Measurements from ENCODE around the gene MED13. TPM values are rescaled to one million over a fixed set of nuclear protein-coding genes. Genes with fewer than 3 reads are reported as not detected.

Gene MED13
- total and polyA plus RNA-seq, 9 of the 15 experiments (the other 6 are each of a cell fraction or from before 2014, with no cell fraction given), result 5.4 to 48.4 (median 28.2) TPM

DNA sequence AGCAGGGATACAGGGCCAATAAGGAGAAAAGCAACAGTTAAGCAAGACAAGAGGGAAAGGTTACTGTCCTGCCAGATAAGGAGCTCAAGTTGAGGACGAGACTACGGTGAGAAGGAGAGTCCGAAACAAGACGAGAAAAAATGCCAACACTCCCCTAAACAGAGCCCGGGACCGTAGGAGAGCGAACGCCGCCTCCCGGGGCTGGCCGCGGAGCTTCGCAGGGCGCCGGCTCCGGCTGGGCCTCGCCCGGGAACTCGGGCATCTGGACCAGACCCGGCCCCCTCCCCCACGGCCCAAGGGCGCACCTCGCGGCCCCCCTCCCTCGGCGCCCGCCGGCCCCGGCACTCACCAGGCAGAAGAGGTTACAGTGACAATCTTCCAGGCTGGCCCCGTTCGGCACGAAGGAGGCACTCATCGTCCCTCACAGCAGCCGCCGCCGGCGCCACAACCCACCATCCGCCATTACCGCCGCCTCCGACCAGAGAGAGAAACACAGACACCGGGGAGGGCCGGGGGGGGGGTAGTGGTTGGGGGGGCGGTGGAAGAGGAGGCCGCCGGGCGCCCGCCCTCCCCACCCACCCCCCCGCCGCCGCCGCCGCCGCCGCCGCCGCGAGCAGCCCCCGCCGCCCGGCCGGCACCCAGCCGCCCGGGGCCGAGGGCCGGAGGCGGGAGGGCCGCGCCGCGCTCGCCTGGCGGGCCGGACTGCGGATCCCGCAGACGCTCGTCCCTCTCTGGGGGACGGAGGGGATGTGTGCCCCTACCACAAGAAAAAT lies at the start of gene MED13 (continued):
- TF ChIP-seq, protein P1, sequence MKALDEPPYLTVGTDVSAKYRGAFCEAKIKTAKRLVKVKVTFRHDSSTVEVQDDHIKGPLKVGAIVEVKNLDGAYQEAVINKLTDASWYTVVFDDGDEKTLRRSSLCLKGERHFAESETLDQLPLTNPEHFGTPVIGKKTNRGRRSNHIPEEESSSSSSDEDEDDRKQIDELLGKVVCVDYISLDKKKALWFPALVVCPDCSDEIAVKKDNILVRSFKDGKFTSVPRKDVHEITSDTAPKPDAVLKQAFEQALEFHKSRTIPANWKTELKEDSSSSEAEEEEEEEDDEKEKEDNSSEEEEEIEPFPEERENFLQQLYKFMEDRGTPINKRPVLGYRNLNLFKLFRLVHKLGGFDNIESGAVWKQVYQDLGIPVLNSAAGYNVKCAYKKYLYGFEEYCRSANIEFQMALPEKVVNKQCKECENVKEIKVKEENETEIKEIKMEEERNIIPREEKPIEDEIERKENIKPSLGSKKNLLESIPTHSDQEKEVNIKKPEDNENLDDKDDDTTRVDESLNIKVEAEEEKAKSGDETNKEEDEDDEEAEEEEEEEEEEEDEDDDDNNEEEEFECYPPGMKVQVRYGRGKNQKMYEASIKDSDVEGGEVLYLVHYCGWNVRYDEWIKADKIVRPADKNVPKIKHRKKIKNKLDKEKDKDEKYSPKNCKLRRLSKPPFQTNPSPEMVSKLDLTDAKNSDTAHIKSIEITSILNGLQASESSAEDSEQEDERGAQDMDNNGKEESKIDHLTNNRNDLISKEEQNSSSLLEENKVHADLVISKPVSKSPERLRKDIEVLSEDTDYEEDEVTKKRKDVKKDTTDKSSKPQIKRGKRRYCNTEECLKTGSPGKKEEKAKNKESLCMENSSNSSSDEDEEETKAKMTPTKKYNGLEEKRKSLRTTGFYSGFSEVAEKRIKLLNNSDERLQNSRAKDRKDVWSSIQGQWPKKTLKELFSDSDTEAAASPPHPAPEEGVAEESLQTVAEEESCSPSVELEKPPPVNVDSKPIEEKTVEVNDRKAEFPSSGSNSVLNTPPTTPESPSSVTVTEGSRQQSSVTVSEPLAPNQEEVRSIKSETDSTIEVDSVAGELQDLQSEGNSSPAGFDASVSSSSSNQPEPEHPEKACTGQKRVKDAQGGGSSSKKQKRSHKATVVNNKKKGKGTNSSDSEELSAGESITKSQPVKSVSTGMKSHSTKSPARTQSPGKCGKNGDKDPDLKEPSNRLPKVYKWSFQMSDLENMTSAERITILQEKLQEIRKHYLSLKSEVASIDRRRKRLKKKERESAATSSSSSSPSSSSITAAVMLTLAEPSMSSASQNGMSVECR (CRISPR knock-in tag; IDR thresholded peaks at IDR 0.05), result no peak
- TF ChIP-seq MYC (IDR thresholded peaks at IDR 0.05; ENCODE audit: low read depth, low read length), result no peak
- no peak for TF ChIP-seq MYC (CRISPR knock-in tag; IDR thresholded peaks at IDR 0.05; ENCODE audit: borderline replicate concordance, low read depth)
- TF ChIP-seq, protein P2, sequence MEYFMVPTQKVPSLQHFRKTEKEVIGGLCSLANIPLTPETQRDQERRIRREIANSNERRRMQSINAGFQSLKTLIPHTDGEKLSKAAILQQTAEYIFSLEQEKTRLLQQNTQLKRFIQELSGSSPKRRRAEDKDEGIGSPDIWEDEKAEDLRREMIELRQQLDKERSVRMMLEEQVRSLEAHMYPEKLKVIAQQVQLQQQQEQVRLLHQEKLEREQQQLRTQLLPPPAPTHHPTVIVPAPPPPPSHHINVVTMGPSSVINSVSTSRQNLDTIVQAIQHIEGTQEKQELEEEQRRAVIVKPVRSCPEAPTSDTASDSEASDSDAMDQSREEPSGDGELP (CRISPR knock-in tag; IDR thresholded peaks at IDR 0.05; ENCODE audit: borderline replicate concordance), result no peak
- TF ChIP-seq POLR2G (IDR thresholded peaks at IDR 0.05; ENCODE audit: low read depth, low read length), result no peak; the same call in 1 of the 2 replicates
- TF ChIP-seq, protein P3, sequence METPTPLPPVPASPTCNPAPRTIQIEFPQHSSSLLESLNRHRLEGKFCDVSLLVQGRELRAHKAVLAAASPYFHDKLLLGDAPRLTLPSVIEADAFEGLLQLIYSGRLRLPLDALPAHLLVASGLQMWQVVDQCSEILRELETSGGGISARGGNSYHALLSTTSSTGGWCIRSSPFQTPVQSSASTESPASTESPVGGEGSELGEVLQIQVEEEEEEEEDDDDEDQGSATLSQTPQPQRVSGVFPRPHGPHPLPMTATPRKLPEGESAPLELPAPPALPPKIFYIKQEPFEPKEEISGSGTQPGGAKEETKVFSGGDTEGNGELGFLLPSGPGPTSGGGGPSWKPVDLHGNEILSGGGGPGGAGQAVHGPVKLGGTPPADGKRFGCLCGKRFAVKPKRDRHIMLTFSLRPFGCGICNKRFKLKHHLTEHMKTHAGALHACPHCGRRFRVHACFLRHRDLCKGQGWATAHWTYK (CRISPR knock-in tag; IDR thresholded peaks at IDR 0.05), result no peak
- TF ChIP-seq ZNF76 (CRISPR knock-in tag; IDR thresholded peaks at IDR 0.05; ENCODE audit: borderline replicate concordance), result no peak
- no peak for TF ChIP-seq MECOM (CRISPR knock-in tag; IDR thresholded peaks at IDR 0.05)
- TF ChIP-seq RB1 (IDR thresholded peaks at IDR 0.05; ENCODE audit: low read depth), result 0 out of 2 replicates have a peak, but pooled peaks have one; percentile 50
- no peak for TF ChIP-seq MTA3 (IDR thresholded peaks at IDR 0.05; ENCODE audit: borderline replicate concordance)
- no peak for TF ChIP-seq ZC3H8 (IDR thresholded peaks at IDR 0.05)
- TF ChIP-seq, protein P4, sequence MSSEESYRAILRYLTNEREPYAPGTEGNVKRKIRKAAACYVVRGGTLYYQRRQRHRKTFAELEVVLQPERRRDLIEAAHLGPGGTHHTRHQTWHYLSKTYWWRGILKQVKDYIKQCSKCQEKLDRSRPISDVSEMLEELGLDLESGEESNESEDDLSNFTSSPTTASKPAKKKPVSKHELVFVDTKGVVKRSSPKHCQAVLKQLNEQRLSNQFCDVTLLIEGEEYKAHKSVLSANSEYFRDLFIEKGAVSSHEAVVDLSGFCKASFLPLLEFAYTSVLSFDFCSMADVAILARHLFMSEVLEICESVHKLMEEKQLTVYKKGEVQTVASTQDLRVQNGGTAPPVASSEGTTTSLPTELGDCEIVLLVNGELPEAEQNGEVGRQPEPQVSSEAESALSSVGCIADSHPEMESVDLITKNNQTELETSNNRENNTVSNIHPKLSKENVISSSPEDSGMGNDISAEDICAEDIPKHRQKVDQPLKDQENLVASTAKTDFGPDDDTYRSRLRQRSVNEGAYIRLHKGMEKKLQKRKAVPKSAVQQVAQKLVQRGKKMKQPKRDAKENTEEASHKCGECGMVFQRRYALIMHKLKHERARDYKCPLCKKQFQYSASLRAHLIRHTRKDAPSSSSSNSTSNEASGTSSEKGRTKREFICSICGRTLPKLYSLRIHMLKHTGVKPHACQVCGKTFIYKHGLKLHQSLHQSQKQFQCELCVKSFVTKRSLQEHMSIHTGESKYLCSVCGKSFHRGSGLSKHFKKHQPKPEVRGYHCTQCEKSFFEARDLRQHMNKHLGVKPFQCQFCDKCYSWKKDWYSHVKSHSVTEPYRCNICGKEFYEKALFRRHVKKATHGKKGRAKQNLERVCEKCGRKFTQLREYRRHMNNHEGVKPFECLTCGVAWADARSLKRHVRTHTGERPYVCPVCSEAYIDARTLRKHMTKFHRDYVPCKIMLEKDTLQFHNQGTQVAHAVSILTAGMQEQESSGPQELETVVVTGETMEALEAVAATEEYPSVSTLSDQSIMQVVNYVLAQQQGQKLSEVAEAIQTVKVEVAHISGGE (CRISPR knock-in tag; IDR thresholded peaks at IDR 0.05), result no peak
- TF ChIP-seq, protein P5, sequence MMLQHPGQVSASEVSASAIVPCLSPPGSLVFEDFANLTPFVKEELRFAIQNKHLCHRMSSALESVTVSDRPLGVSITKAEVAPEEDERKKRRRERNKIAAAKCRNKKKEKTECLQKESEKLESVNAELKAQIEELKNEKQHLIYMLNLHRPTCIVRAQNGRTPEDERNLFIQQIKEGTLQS (IDR thresholded peaks at IDR 0.05), result no peak
- TF ChIP-seq, protein P5 (CRISPR knock-in tag; conservative IDR thresholded peaks at IDR 0.05), result no peak
- TF ChIP-seq POLR2B (IDR thresholded peaks at IDR 0.05; ENCODE audit: low read depth, partially characterized antibody), result no peak
